Activated CD8-positive, alpha-beta memory T cell treated with anti-CD3 and anti-CD28 coated beads, Interleukin-2, amount 10 ng/mL, durations not matched to agents 7 days and 5 days (primary cell): Measurements from ENCODE around the gene EMX1. TPM values are rescaled to one million over a fixed set of nuclear protein-coding genes. Genes with fewer than 3 reads are reported as not detected.

Experiments
- ATAC-seq: fragments of 150-1000 bp; cut with Tn5 transposase; one replicate; pipeline ENCODE4 v1.10.0; 2021; ENCODE audit warnings: moderate library complexity
- CTCF ChIA-PET: fragments of 350-600 bp; sonication (Branson Sonifier 250); formaldehyde crosslinking; loops from one replicate; lab custom pipeline; 2021; ENCODE audit warnings: antibody characterized with exemption; lab: Charles Lee
- DNase-seq: peaks from one replicate; pipeline ENCODE4 v3.0.0-alpha.2; 2020
- H3K27ac Mint-ChIP-seq: one replicate; pipeline ENCODE4 v1.8.0; 2021; ENCODE audit warnings: mild to moderate bottlenecking, mixed read lengths
- H3K27me3 Mint-ChIP-seq: one replicate; pipeline ENCODE4 v1.8.0; 2021; ENCODE audit warnings: mixed read lengths
- H3K36me3 Mint-ChIP-seq: one replicate; pipeline ENCODE4 v1.8.0; 2021; ENCODE audit warnings: mild to moderate bottlenecking, mixed read lengths
- H3K4me1 Mint-ChIP-seq: one replicate; pipeline ENCODE4 v1.8.0; 2021; ENCODE audit warnings: mixed read lengths
- H3K4me3 Mint-ChIP-seq: one replicate; pipeline ENCODE4 v1.8.0; 2021; ENCODE audit warnings: mild to moderate bottlenecking, moderate library complexity, mixed read lengths
- H3K9me3 Mint-ChIP-seq: one replicate; pipeline ENCODE4 v1.8.0; 2022; ENCODE audit warnings: low read depth, mixed read lengths
- total RNA-seq, 2 experiments: library from RNA; stranded (reverse); gene quantifications; one replicate each; pipeline ENCODE4 v1.2.3, GENCODE V29; 2021

EMX1 gene
- total RNA-seq, 2 experiments from 2014 or later, result not detected

- Mint-ChIP-seq H3K4me3 (no peak overlapping the region), H3K27ac (no peak overlapping the region), H3K4me1 (peaks cover 3% of the 10 kb centered on the region), H3K27me3 (peaks cover 82% of the 10 kb centered on the region), H3K36me3 (no peaks in the 10 kb centered on the region), H3K9me3 (no peaks in the 10 kb centered on the region)
- DNase-seq (no peak), ATAC-seq (no peak)
- CTCF ChIA-PET, result interaction anchor here (1.7 kb wide), 1 partner anchor 24 kb away, joined by 5 read pairs; the partner anchor contains the start of gene SPR
Observed at GRCh38 chr2:72911256-72911655, 6.1 kb upstream of the EMX1 start.

- Mint-ChIP-seq H3K27me3 (peaks cover 81% of the 10 kb centered on the region), H3K36me3 (no peaks in the 10 kb centered on the region), H3K9me3 (no peaks in the 10 kb centered on the region), H3K4me1 (peaks cover 13% of the 10 kb centered on the region), H3K27ac (no peak overlapping the region), H3K4me3 (no peak overlapping the region)
- ATAC-seq (no peak), DNase-seq (peak; percentile 22)
- CTCF ChIA-PET, result no interaction called here
Observed at GRCh38 chr2:72913486-72914205, 3.7 kb upstream of the EMX1 start.

GRCh38 chr2:72914206-72914559, 3.1 kb upstream of the EMX1 start:
- H3K4me1 Mint-ChIP-seq, result peaks cover 14% of the 10 kb centered on the region
- DNase-seq (no peak), ATAC-seq (no peak)
- H3K4me3 Mint-ChIP-seq, result no peak overlapping the region
- peaks cover 83% of the 10 kb centered on the region for H3K27me3 Mint-ChIP-seq
- H3K27ac Mint-ChIP-seq, result no peak overlapping the region
- H3K36me3 Mint-ChIP-seq, result no peaks in the 10 kb centered on the region
- no peaks in the 10 kb centered on the region for H3K9me3 Mint-ChIP-seq
- CTCF ChIA-PET, result no interaction called here

GRCh38 chr2:72914589-72915319, 2.6 kb upstream of the EMX1 start:
- DNase-seq (peak; percentile 33), ATAC-seq (no peak)
- H3K4me3 Mint-ChIP-seq, result no peak overlapping the region
- no peak overlapping the region for H3K27ac Mint-ChIP-seq
- H3K36me3 Mint-ChIP-seq, result no peaks in the 10 kb centered on the region
- H3K27me3 Mint-ChIP-seq, result peaks cover 83% of the 10 kb centered on the region
- H3K9me3 Mint-ChIP-seq, result no peaks in the 10 kb centered on the region
- peaks cover 20% of the 10 kb centered on the region for H3K4me1 Mint-ChIP-seq
- CTCF ChIA-PET, result interaction anchor here (1.0 to 1.3 kb wide), 4 partner anchors 12 to 58 kb away, joined by 3 to 5 read pairs (median 4); no protein-coding TSS in a partner anchor

GRCh38 chr2:72915320-72915906, 1.9 kb upstream of the EMX1 start:
- no peak overlapping the region for H3K27ac Mint-ChIP-seq
- CTCF ChIA-PET, result interaction anchor here (1.0 to 1.9 kb wide), 5 partner anchors 11 to 58 kb away, joined by 3 to 5 read pairs (median 4); partner anchors contain the start of gene SPR

GRCh38 chr2:72915907-72916742, 1.2 kb upstream of the EMX1 start:
- peak; percentile 37 for ATAC-seq
- Mint-ChIP-seq H3K9me3 (no peaks in the 10 kb centered on the region), H3K36me3 (no peaks in the 10 kb centered on the region), H3K27me3 (peaks cover 83% of the 10 kb centered on the region), H3K4me1 (peaks cover 22% of the 10 kb centered on the region), H3K4me3 (no peak overlapping the region), H3K27ac (no peak overlapping the region)
- CTCF ChIA-PET, result interaction anchor here (1.2 to 3.4 kb wide), 5 partner anchors 10 to 57 kb away, joined by 4 to 14 read pairs (median 5); partner anchors contain the start of gene SPR
- peak; percentile 48 for DNase-seq

More at GRCh38 chr2:72915320-72915906, 1.9 kb upstream of the EMX1 start:
- Mint-ChIP-seq H3K9me3 (no peaks in the 10 kb centered on the region), H3K4me3 (no peak overlapping the region), H3K4me1 (peaks cover 21% of the 10 kb centered on the region), H3K27me3 (peaks cover 83% of the 10 kb centered on the region), H3K36me3 (no peaks in the 10 kb centered on the region)
- ATAC-seq (no peak), DNase-seq (peak; percentile 28)

- H3K27ac Mint-ChIP-seq, result peak overlapping the region; percentile 36
- H3K36me3 Mint-ChIP-seq, result no peaks in the 10 kb centered on the region
- H3K4me1 Mint-ChIP-seq, result peaks cover 22% of the 10 kb centered on the region
- peaks cover 83% of the 10 kb centered on the region for H3K27me3 Mint-ChIP-seq
- peak overlapping the region; percentile 62 for H3K4me3 Mint-ChIP-seq
- DNase-seq, result peak; percentile 26
- CTCF ChIA-PET, result interaction anchor here (1.5 to 3.4 kb wide), 3 partner anchors 10 to 57 kb away, joined by 5 to 14 read pairs (median 5); partner anchors contain the start of gene SPR
- H3K9me3 Mint-ChIP-seq, result no peaks in the 10 kb centered on the region
- ATAC-seq, result no peak
Observed at GRCh38 chr2:72916743-72917137, 579 bp upstream of the EMX1 start.

- peak; percentile 36 for DNase-seq
- no peak for ATAC-seq
- Mint-ChIP-seq H3K9me3 (no peaks in the 10 kb centered on the region), H3K4me1 (peaks cover 22% of the 10 kb centered on the region), H3K36me3 (no peaks in the 10 kb centered on the region), H3K27ac (no peak overlapping the region), H3K4me3 (no peak overlapping the region), H3K27me3 (peaks cover 85% of the 10 kb centered on the region)
- CTCF ChIA-PET, result interaction anchor here (1.0 to 3.4 kb wide), 4 partner anchors 9 to 55 kb away, joined by 3 to 14 read pairs (median 6); no protein-coding TSS in a partner anchor
Observed at GRCh38 chr2:72917877-72918553, 696 bp downstream of the EMX1 start.

GRCh38 chr2:72919414-72920317, 2.3 kb downstream of the EMX1 start:
- Mint-ChIP-seq H3K36me3 (no peaks in the 10 kb centered on the region), H3K27me3 (peaks cover 85% of the 10 kb centered on the region), H3K27ac (peak overlapping the region; percentile 28), H3K4me1 (peaks cover 29% of the 10 kb centered on the region), H3K9me3 (no peaks in the 10 kb centered on the region), H3K4me3 (no peak overlapping the region)
- no peak for ATAC-seq
- peak; percentile 25 for DNase-seq
- CTCF ChIA-PET, result interaction anchor here (1.3 to 3.4 kb wide), 2 partner anchors 7 to 54 kb away, joined by 4 to 14 read pairs; no protein-coding TSS in a partner anchor

- Mint-ChIP-seq H3K27ac (no peak overlapping the region), H3K27me3 (peaks cover 85% of the 10 kb centered on the region), H3K4me3 (peak overlapping the region; percentile 24), H3K9me3 (no peaks in the 10 kb centered on the region), H3K4me1 (peaks cover 29% of the 10 kb centered on the region), H3K36me3 (no peaks in the 10 kb centered on the region)
- ATAC-seq, result peak; percentile 14
- peak; percentile 42 for DNase-seq
- CTCF ChIA-PET, result interaction anchor here (0.7 kb wide), 1 partner anchor 53 kb away, joined by 3 read pairs; no protein-coding TSS in a partner anchor
Observed at GRCh38 chr2:72920318-72921087, 3.2 kb downstream of the EMX1 start.
